HL-60 (cell line): Measurements from ENCODE around the gene HMGXB4.

ENCODE experiments used
- POLR2AphosphoS5 ChIP-seq: IDR thresholded peaks from 2 replicates; pipeline ENCODE4 v1.6.1; 2012; ENCODE audit warnings: low read depth
- REST ChIP-seq: IDR thresholded peaks from 2 replicates; pipeline ENCODE4 v1.6.1; 2012; ENCODE audit warnings: low read depth; ENCODE audit not compliant: insufficient replicate concordance
- TF ChIP-seq, protein P1 (sequence below): IDR thresholded peaks from one replicate; pipeline ENCODE4 v1.5.1; 2011; ENCODE audit warnings: low read length, control low read depth, inconsistent platforms; ENCODE audit not compliant: insufficient read depth

DNA sequence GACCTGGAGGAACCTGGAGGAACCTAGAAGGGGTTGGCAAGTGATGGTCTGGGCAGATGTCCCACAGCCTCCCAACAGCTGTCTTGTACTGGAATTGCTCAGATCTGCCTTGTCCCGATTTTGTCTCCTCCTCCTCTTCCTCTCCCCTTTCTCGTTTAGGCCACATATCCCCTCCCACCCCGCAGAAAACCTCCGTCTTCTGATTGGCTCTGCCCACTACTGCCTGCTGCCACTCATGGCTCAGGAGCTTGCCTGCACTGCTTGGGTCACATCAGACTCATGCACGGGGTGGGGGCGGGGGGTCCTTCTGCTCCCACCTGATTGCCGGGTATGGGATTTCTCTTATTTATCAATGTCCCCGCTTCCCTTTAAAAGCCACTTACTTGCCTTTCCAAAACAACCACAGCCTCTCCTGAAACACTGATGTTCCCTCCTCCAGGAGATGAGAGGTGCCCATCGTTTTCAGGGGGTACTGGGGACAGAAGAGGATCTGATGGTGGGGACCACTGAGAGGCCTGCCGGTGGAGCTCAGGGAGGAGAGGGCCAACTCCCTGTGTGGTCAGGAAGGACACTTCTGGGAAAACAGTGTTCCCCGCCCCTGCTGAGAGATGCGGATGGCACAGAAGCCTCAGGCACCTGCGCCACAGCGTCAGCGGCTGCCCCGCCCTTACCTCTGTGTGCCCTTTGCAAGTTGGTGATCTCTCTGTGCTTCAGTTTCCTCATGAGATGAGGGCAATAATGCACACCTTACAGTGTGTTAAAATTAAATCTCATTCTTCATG is 57.1 kb downstream of the HMGXB4 start:
- TF ChIP-seq, protein P1, sequence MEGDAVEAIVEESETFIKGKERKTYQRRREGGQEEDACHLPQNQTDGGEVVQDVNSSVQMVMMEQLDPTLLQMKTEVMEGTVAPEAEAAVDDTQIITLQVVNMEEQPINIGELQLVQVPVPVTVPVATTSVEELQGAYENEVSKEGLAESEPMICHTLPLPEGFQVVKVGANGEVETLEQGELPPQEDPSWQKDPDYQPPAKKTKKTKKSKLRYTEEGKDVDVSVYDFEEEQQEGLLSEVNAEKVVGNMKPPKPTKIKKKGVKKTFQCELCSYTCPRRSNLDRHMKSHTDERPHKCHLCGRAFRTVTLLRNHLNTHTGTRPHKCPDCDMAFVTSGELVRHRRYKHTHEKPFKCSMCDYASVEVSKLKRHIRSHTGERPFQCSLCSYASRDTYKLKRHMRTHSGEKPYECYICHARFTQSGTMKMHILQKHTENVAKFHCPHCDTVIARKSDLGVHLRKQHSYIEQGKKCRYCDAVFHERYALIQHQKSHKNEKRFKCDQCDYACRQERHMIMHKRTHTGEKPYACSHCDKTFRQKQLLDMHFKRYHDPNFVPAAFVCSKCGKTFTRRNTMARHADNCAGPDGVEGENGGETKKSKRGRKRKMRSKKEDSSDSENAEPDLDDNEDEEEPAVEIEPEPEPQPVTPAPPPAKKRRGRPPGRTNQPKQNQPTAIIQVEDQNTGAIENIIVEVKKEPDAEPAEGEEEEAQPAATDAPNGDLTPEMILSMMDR = no peak
- TF ChIP-seq REST (no peak), POLR2AphosphoS5 (no peak)
